Hepatocyte (in vitro differentiated cells): ENCODE measurements around the gene REL.

Experiments
- EZH2 ChIP-seq: fragments of 200-600 bp; sonication (generic); IDR thresholded peaks from 2 replicates; pipeline ENCODE4 v1.6.1; 2016; ENCODE audit warnings: antibody characterized with exemption, mild to moderate bottlenecking, borderline replicate concordance
- EZH2phosphoT487 ChIP-seq: fragments of 200-600 bp; sonication (generic); IDR thresholded peaks from one replicate; pipeline ENCODE4 v1.6.1; 2018; ENCODE audit warnings: antibody characterized with exemption, mild to moderate bottlenecking, low read depth, moderate library complexity; ENCODE audit not compliant: unreplicated experiment, severe bottlenecking
- TF ChIP-seq, protein P1 (sequence below): fragments of 200-600 bp; sonication (generic); IDR thresholded peaks from 2 replicates; pipeline ENCODE4 v1.5.1; 2016; ENCODE audit warnings: antibody characterized with exemption, mild to moderate bottlenecking; ENCODE audit not compliant: poor library complexity

- TF ChIP-seq, protein P1, sequence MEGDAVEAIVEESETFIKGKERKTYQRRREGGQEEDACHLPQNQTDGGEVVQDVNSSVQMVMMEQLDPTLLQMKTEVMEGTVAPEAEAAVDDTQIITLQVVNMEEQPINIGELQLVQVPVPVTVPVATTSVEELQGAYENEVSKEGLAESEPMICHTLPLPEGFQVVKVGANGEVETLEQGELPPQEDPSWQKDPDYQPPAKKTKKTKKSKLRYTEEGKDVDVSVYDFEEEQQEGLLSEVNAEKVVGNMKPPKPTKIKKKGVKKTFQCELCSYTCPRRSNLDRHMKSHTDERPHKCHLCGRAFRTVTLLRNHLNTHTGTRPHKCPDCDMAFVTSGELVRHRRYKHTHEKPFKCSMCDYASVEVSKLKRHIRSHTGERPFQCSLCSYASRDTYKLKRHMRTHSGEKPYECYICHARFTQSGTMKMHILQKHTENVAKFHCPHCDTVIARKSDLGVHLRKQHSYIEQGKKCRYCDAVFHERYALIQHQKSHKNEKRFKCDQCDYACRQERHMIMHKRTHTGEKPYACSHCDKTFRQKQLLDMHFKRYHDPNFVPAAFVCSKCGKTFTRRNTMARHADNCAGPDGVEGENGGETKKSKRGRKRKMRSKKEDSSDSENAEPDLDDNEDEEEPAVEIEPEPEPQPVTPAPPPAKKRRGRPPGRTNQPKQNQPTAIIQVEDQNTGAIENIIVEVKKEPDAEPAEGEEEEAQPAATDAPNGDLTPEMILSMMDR: no peak
- no peak for TF ChIP-seq EZH2
- no peak for TF ChIP-seq EZH2phosphoT487
Measured at GRCh38 chr2:60954139-60954538, 72.8 kb downstream of the REL start.
